Kidney (tissue), 14 donors: ENCODE results near the gene MED27. TPM values are rescaled to one million over a fixed set of nuclear protein-coding genes. Genes with fewer than 3 reads are reported as not detected.

Source experiments
- DNase-seq, 5 donors: peaks; one replicate each; pipeline ENCODE4 v3.0.0-alpha.2; 2013 to 2020
- FAIRE-seq: peaks from 2 replicates; lab custom pipeline; 2012; peaks lifted over from hg19 to GRCh38; lab: Jason Lieb, UNC
- H3K27ac ChIP-seq, 2 donors: one replicate each; pipeline ENCODE4 v1.7.0; 2013; ENCODE audit warnings: low read depth in 2 of 2, low read length in 2 of 2, inconsistent platforms in 1 of 2
- H3K27me3 ChIP-seq: one replicate; pipeline ENCODE4 v1.7.1; 2013; ENCODE audit warnings: low read length, inconsistent platforms; ENCODE audit not compliant: control insufficient read depth, insufficient read depth
- H3K36me3 ChIP-seq, 3 donors: one replicate each; pipeline versions ENCODE4 v1.7.0 to v1.7.1; 2013; ENCODE audit warnings: low read length in 3 of 3, control low read depth in 1 of 3, inconsistent platforms in 1 of 3; ENCODE audit not compliant: insufficient read depth in 3 of 3, control insufficient read depth in 2 of 3
- H3K4me1 ChIP-seq, 3 donors: one replicate each; pipeline versions ENCODE4 v1.7.0 to v1.7.1; 2013; ENCODE audit warnings: low read length in 3 of 3, inconsistent platforms in 1 of 3, low read depth in 1 of 3; ENCODE audit not compliant: control insufficient read depth in 2 of 3, insufficient read depth in 2 of 3
- H3K4me3 ChIP-seq, 3 donors: one replicate each; pipeline versions ENCODE4 v1.7.0 to v1.8.1; 2013; ENCODE audit warnings: low read length in 3 of 3, control low read depth in 1 of 3, inconsistent platforms in 1 of 3
- H3K9ac ChIP-seq, 3 donors: one replicate each; pipeline versions ENCODE4 v1.7.0 to v1.7.1; 2013; ENCODE audit warnings: low read length in 3 of 3, control low read depth in 1 of 3, inconsistent platforms in 1 of 3
- H3K9me3 ChIP-seq, 3 donors: one replicate each; pipeline versions ENCODE4 v1.7.0 to v1.7.1; 2013; ENCODE audit warnings: low read length in 3 of 3, control low read depth in 1 of 3, inconsistent platforms in 1 of 3; ENCODE audit not compliant: control insufficient read depth in 2 of 3, insufficient read depth in 1 of 3
- CTCF ChIP-seq: IDR thresholded peaks from 3 replicates; pipeline ENCODE4 v1.5.1; 2012; ENCODE audit warnings: mild to moderate bottlenecking, moderate library complexity, borderline replicate concordance; ENCODE audit not compliant: insufficient read depth; ENCODE audit errors: extremely low read depth
- intact Hi-C: fragments of 100-400 bp; cut with DNase I; formaldehyde crosslinking; loops from one replicate; pipeline ENCODE4 v1.11.1; 2022
- polyA plus RNA-seq: library from polyadenylated mRNA; stranded (reverse); fragments of 350-450 nt; fragmentation: Illumina TruSeq; extraction: RNeasy Lipid Tissue Mini Kit (QIAGEN cat#74804); gene quantifications from one replicate; pipeline ENCODE4 v1.2.3, GENCODE V29; 2014; ENCODE audit warnings: low read depth, low replicate concordance; ENCODE audit not compliant: insufficient read depth
- total RNA-seq: library from RNA; stranded (reverse); fragmentation: NEBNext Ultra II Directional; extraction: Animal tissue kit (Norgen Biotek cat#: 25700); gene quantifications from one replicate; pipeline ENCODE4 v1.2.1, GENCODE V29; 2021
- donor health status: control.
- donor health status: control.
- donor health status: control.
- donor health status: control.
- donor health status: control.
- donor health status: DM: yes; HTN: yes; CAD: no.
- donor health status: Normal renal cell carcinoma (clear cell type).

The MED27 gene
- total and polyA plus RNA-seq, 2 donors from 2014 or later = 15.9 to 23.1 TPM

- Histone ChIP-seq H3K27ac (no peak overlapping the region), H3K4me1 (no peaks in the 10 kb centered on the region), H3K27me3 (no peaks in the 10 kb centered on the region), H3K9me3 (no peaks in the 10 kb centered on the region), H3K4me3 (no peak overlapping the region), H3K36me3 (peaks cover 0 to 5% (median 0%) of the 10 kb centered on the region in 3 donors), H3K9ac (no peak overlapping the region)
- FAIRE-seq = no peak
- TF ChIP-seq CTCF = no peak
- intact Hi-C loops = no loop called here
- DNase-seq = no peak
These were observed 188.1 kb downstream of the MED27 start for GRCh38 chr9:131891598-131891997.

GRCh38 chr9:131889437-131890251, 190.0 kb downstream of the MED27 start:
- intact Hi-C loops = no loop called here
- Histone ChIP-seq H3K27ac (no peak overlapping the region), H3K27me3 (no peaks in the 10 kb centered on the region), H3K4me3 (no peak overlapping the region), H3K36me3 (peaks cover 0 to 5% (median 0%) of the 10 kb centered on the region in 3 donors), H3K9me3 (no peaks in the 10 kb centered on the region), H3K4me1 (no peaks in the 10 kb centered on the region), H3K9ac (no peak overlapping the region)
- DNase-seq = no peak
- TF ChIP-seq CTCF = no peak
- FAIRE-seq = no peak

GRCh38 chr9:131888923-131889322, 190.7 kb downstream of the MED27 start:
- no peak for FAIRE-seq
- Histone ChIP-seq H3K4me3 (no peak overlapping the region), H3K36me3 (peaks cover 0 to 5% (median 0%) of the 10 kb centered on the region in 3 donors), H3K27me3 (no peaks in the 10 kb centered on the region), H3K4me1 (no peaks in the 10 kb centered on the region), H3K27ac (no peak overlapping the region), H3K9ac (no peak overlapping the region), H3K9me3 (no peaks in the 10 kb centered on the region)
- DNase-seq = no peak
- intact Hi-C loops = no loop called here
- TF ChIP-seq CTCF = no peak
